GM18507 (cell line): ENCODE measurements around the gene PBX4.
A peak's percentile ranks its signal among the peaks of the same experiment; 100 is the strongest.
"Not testable (repeated sequence)": the region's sequence is repeated elsewhere in the genome, so short reads cannot be mapped to it uniquely, and the experiment has no call there.

ENCODE experiments used
- DNase-seq: peaks from one replicate; pipeline ENCODE4 v3.0.0; 2011; ENCODE audit warnings: low read depth; ENCODE audit not compliant: insufficient read length; ENCODE audit errors: extremely low spot score
- FAIRE-seq: peaks from 2 replicates; lab custom pipeline; 2011; peaks lifted over from hg19 to GRCh38; lab: Jason Lieb, UNC

The PBX4 gene

GRCh38 chr19:19618219-19619051 is at the start of gene PBX4:
Gene PBX4, minus strand, starts transcription at chr19:19618687. Its CDS starts 58 bp downstream, at chr19:19618629.
- peak; percentile 93 for DNase-seq
- peak; percentile 99 for FAIRE-seq

- not testable (repeated sequence) for FAIRE-seq, DNase-seq
These were observed 47.0 kb upstream of the PBX4 start for GRCh38 chr19:19665420-19665948.

- DNase-seq, result peak; percentile 64
- peak; percentile 94 for FAIRE-seq
These were observed 45.0 kb upstream of the PBX4 start, which contains the start of gene ATP13A1 for GRCh38 chr19:19663256-19664120. Gene ATP13A1, minus strand, starts transcription at chr19:19663676. Its CDS starts 10 bp downstream, at chr19:19663666.

GRCh38 chr19:19662871-19663255 is 44.4 kb upstream of the PBX4 start:
- no peak for DNase-seq
- no peak for FAIRE-seq

- FAIRE-seq (no peak), DNase-seq (no peak)
These were observed 43.9 kb upstream of the PBX4 start for GRCh38 chr19:19662344-19662743.

GRCh38 chr19:19661675-19662251 is 43.3 kb upstream of the PBX4 start:
- DNase-seq (no peak), FAIRE-seq (peak; percentile 98)

- DNase-seq, result no peak
- FAIRE-seq, result no peak
These were observed 42.7 kb upstream of the PBX4 start for GRCh38 chr19:19661141-19661674.

- FAIRE-seq (no peak), DNase-seq (no peak)
These were observed 41.3 kb upstream of the PBX4 start for GRCh38 chr19:19659646-19660245.

- DNase-seq (no peak), FAIRE-seq (no peak)
These were observed 38.9 kb upstream of the PBX4 start for GRCh38 chr19:19657397-19657783.

GRCh38 chr19:19656451-19657396 is 38.2 kb upstream of the PBX4 start:
- no peak for FAIRE-seq
- no peak for DNase-seq

- DNase-seq (no peak), FAIRE-seq (no peak)
These were observed 37.3 kb upstream of the PBX4 start for GRCh38 chr19:19655641-19656343.

- FAIRE-seq (no peak), DNase-seq (no peak)
These were observed 36.6 kb upstream of the PBX4 start for GRCh38 chr19:19655051-19655594.

GRCh38 chr19:19654441-19654840 is 36.0 kb upstream of the PBX4 start:
- no peak for FAIRE-seq

GRCh38 chr19:19653597-19654147 is 35.2 kb upstream of the PBX4 start:
- no peak for DNase-seq
- FAIRE-seq, result no peak

More at GRCh38 chr19:19654441-19654840, 36.0 kb upstream of the PBX4 start:
- no peak for DNase-seq

GRCh38 chr19:19652482-19653295 is 34.2 kb upstream of the PBX4 start:
- DNase-seq, result no peak
- FAIRE-seq, result no peak

GRCh38 chr19:19651076-19651475 is 32.6 kb upstream of the PBX4 start:
- DNase-seq (no peak), FAIRE-seq (no peak)
